SU-DHL-6 (cell line): Measurements from ENCODE around the gene RABL2B.
"Not testable (repeated sequence)": the region's sequence is repeated elsewhere in the genome, so short reads cannot be mapped to it uniquely, and the experiment has no call there.

Experiments
- EZH2phosphoT487 ChIP-seq: fragments of 200-600 bp; sonication (generic), shearing (Covaris generic); conservative IDR thresholded peaks from 2 replicates; pipeline ENCODE4 v1.6.1; 2018; ENCODE audit warnings: mild to moderate bottlenecking, antibody characterized with exemption, low read length, moderate library complexity, mixed read lengths
- TF ChIP-seq, protein P1 (sequence below): fragments of 200-600 bp; sonication (generic); IDR thresholded peaks from one replicate; pipeline ENCODE4 v1.5.1; 2017; ENCODE audit warnings: antibody characterized with exemption, mild to moderate bottlenecking, low read length, moderate library complexity; ENCODE audit not compliant: insufficient read depth, poor library complexity, severe bottlenecking

DNA sequence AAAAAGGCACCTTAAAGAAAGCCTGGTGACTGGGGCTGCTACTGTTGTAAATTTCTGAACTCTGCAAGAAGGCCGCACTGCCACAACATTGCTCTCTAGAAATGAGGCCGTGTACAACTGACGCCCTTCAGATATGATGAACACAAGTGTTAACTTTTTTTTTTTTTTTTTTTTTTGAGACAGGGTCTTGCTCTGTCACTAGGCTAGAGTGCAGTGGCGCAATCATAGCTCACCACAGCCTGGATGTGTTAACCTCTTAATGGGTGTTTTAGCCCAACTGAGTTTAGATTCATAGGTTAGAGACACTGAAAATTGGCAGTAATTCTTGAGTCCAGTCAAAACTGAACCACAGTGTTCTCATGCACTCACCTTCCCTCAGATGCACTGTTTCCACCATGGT is 3.2 kb downstream of the RABL2B start:
- TF ChIP-seq, protein P1, sequence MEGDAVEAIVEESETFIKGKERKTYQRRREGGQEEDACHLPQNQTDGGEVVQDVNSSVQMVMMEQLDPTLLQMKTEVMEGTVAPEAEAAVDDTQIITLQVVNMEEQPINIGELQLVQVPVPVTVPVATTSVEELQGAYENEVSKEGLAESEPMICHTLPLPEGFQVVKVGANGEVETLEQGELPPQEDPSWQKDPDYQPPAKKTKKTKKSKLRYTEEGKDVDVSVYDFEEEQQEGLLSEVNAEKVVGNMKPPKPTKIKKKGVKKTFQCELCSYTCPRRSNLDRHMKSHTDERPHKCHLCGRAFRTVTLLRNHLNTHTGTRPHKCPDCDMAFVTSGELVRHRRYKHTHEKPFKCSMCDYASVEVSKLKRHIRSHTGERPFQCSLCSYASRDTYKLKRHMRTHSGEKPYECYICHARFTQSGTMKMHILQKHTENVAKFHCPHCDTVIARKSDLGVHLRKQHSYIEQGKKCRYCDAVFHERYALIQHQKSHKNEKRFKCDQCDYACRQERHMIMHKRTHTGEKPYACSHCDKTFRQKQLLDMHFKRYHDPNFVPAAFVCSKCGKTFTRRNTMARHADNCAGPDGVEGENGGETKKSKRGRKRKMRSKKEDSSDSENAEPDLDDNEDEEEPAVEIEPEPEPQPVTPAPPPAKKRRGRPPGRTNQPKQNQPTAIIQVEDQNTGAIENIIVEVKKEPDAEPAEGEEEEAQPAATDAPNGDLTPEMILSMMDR = not testable (repeated sequence)
- not testable (repeated sequence) for TF ChIP-seq EZH2phosphoT487
